Measurements from ENCODE around the gene ATP6V1A.

ATP6V1A gene

DNA sequence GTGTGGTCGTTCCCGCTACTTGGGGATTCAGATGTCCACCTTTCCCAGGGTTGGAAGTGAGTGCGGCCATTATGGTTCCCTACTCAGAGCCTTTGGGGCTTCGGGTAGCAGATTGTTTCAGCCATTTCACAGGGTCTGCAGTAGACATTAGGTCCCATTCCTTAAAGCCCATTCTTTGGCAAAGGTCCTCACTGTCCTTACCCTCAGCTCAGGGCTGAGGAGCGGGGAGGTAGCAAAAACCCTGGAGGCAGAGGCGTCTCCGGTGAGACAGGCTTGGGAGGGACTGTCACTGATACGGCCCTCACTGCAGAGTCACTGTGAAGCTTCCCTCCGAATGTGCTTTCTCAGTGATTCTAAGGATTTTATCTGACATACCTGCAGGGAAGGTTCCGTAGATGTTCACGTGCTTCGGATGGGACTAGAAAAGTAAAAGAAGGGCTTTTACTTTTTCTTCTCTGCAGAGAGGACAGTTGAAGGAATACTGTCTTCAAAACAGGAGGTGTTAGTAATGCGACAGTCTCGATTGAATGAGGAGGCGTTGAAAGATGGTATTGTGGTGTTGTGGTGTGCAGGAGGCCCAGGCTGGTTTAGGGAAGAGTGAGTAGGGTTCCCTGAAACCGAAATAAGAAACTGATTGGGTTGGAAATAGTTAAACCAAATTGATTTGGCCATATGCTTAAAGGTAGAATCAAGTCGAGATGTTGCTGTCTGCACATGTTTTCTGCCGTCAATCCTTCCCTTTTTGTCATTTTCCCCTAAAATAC is 630 bp downstream of the ATP6V1A start:
- TF ChIP-seq RARB (CRISPR knock-in tag; IDR thresholded peaks at IDR 0.05) (no peak), ZNF565 (CRISPR knock-in tag; conservative IDR thresholded peaks at IDR 0.05; ENCODE audit: low read depth) (no peak), GLIS3 (CRISPR knock-in tag; IDR thresholded peaks at IDR 0.05) (no peak), OSR1 (CRISPR knock-in tag; IDR thresholded peaks at IDR 0.05) (no peak), TCF4 (CRISPR knock-in tag; IDR thresholded peaks at IDR 0.05; ENCODE audit: borderline replicate concordance) (no peak), CSDC2 (CRISPR knock-in tag; IDR thresholded peaks at IDR 0.05) (no peak), ISL1 (CRISPR knock-in tag; IDR thresholded peaks at IDR 0.05) (no peak), SNAI2 (CRISPR knock-in tag; IDR thresholded peaks at IDR 0.05) (no peak)
- TF ChIP-seq, protein P1, sequence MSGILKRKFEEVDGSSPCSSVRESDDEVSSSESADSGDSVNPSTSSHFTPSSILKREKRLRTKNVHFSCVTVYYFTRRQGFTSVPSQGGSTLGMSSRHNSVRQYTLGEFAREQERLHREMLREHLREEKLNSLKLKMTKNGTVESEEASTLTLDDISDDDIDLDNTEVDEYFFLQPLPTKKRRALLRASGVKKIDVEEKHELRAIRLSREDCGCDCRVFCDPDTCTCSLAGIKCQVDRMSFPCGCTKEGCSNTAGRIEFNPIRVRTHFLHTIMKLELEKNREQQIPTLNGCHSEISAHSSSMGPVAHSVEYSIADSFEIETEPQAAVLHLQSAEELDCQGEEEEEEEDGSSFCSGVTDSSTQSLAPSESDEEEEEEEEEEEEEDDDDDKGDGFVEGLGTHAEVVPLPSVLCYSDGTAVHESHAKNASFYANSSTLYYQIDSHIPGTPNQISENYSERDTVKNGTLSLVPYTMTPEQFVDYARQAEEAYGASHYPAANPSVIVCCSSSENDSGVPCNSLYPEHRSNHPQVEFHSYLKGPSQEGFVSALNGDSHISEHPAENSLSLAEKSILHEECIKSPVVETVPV (CRISPR knock-in tag; IDR thresholded peaks at IDR 0.05), result no peak
- TF ChIP-seq, protein P2, sequence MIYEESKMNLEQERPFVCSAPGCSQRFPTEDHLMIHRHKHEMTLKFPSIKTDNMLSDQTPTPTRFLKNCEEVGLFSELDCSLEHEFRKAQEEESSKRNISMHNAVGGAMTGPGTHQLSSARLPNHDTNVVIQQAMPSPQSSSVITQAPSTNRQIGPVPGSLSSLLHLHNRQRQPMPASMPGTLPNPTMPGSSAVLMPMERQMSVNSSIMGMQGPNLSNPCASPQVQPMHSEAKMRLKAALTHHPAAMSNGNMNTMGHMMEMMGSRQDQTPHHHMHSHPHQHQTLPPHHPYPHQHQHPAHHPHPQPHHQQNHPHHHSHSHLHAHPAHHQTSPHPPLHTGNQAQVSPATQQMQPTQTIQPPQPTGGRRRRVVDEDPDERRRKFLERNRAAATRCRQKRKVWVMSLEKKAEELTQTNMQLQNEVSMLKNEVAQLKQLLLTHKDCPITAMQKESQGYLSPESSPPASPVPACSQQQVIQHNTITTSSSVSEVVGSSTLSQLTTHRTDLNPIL (CRISPR knock-in tag; IDR thresholded peaks at IDR 0.05; ENCODE audit: low read depth), result no peak
- TF ChIP-seq, protein P3, sequence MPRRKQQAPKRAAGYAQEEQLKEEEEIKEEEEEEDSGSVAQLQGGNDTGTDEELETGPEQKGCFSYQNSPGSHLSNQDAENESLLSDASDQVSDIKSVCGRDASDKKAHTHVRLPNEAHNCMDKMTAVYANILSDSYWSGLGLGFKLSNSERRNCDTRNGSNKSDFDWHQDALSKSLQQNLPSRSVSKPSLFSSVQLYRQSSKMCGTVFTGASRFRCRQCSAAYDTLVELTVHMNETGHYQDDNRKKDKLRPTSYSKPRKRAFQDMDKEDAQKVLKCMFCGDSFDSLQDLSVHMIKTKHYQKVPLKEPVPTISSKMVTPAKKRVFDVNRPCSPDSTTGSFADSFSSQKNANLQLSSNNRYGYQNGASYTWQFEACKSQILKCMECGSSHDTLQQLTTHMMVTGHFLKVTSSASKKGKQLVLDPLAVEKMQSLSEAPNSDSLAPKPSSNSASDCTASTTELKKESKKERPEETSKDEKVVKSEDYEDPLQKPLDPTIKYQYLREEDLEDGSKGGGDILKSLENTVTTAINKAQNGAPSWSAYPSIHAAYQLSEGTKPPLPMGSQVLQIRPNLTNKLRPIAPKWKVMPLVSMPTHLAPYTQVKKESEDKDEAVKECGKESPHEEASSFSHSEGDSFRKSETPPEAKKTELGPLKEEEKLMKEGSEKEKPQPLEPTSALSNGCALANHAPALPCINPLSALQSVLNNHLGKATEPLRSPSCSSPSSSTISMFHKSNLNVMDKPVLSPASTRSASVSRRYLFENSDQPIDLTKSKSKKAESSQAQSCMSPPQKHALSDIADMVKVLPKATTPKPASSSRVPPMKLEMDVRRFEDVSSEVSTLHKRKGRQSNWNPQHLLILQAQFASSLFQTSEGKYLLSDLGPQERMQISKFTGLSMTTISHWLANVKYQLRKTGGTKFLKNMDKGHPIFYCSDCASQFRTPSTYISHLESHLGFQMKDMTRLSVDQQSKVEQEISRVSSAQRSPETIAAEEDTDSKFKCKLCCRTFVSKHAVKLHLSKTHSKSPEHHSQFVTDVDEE (CRISPR knock-in tag; IDR thresholded peaks at IDR 0.05), result no peak
- peak; percentile 2 for ATAC-seq

DNA sequence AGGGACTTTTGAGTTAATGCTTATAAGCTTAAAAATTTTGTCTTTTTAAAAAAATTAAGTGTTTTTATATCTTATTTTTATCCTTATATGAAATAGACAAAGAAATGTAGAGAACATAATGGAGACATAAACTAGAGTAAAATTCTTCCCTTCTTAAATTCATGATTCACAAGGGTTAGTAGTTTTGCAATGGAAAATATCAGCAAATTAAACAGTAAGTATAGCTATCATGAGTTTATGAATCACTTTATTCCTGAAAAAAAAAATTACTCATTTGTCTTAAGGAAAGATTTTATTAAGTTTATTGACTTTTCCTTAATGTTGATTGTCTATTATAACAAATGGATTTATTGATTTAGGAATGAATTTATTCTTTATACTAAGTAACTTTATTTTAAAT is 4.3 kb downstream of the ATP6V1A start:
- no peak for ATAC-seq
- TF ChIP-seq ZNF565 (CRISPR knock-in tag; conservative IDR thresholded peaks at IDR 0.05; ENCODE audit: low read depth), result no peak
- TF ChIP-seq RARB (CRISPR knock-in tag; IDR thresholded peaks at IDR 0.05), result no peak
- TF ChIP-seq, protein P2 (CRISPR knock-in tag; IDR thresholded peaks at IDR 0.05; ENCODE audit: low read depth), result no peak
- no peak for TF ChIP-seq OSR1 (CRISPR knock-in tag; IDR thresholded peaks at IDR 0.05)
- no peak for TF ChIP-seq BACH2 (CRISPR knock-in tag; IDR thresholded peaks at IDR 0.05; ENCODE audit: borderline replicate concordance)
- no peak for TF ChIP-seq PPARA (CRISPR knock-in tag; IDR thresholded peaks at IDR 0.05; ENCODE audit: borderline replicate concordance)
- TF ChIP-seq ARNTL (CRISPR knock-in tag; IDR thresholded peaks at IDR 0.05; ENCODE audit: borderline replicate concordance, low read depth), result no peak
- no peak for TF ChIP-seq ZFP30 (CRISPR knock-in tag; IDR thresholded peaks at IDR 0.05)
- TF ChIP-seq, protein P4, sequence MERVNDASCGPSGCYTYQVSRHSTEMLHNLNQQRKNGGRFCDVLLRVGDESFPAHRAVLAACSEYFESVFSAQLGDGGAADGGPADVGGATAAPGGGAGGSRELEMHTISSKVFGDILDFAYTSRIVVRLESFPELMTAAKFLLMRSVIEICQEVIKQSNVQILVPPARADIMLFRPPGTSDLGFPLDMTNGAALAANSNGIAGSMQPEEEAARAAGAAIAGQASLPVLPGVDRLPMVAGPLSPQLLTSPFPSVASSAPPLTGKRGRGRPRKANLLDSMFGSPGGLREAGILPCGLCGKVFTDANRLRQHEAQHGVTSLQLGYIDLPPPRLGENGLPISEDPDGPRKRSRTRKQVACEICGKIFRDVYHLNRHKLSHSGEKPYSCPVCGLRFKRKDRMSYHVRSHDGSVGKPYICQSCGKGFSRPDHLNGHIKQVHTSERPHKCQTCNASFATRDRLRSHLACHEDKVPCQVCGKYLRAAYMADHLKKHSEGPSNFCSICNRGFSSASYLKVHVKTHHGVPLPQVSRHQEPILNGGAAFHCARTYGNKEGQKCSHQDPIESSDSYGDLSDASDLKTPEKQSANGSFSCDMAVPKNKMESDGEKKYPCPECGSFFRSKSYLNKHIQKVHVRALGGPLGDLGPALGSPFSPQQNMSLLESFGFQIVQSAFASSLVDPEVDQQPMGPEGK (CRISPR knock-in tag; IDR thresholded peaks at IDR 0.05; ENCODE audit: borderline replicate concordance), result no peak

DNA sequence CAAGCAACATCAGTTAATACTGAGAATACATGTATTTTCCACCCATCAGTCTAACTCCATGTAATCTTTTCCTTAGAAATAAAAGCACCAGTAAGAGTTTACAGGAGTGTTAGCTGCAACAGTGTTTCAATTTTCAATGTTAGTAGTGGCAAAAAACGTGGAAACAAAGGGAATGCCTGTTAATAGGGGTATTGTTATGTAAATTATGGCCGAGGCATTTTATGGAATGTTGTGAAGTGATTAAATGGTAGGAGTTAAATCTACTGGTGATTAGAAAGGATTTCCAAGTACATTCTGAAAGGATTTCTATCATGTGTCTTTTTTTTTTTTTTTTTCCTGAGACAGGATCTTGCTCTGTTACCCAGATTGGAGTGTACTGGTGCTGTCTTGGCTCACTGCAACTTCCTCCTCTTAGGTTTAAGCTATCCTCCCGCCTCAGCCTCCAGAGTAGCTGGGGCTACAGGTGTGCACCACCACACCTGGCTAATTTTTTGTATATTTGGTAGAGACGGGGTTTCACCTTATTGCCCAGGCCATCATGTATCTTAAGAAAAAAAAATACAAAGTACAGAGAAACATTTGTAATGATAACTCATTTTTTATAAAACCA is 6.6 kb downstream of the ATP6V1A start:
- no peak for ATAC-seq
- no peak for TF ChIP-seq ZFP30 (CRISPR knock-in tag; IDR thresholded peaks at IDR 0.05)
- TF ChIP-seq, protein P4 (CRISPR knock-in tag; IDR thresholded peaks at IDR 0.05; ENCODE audit: borderline replicate concordance), result no peak
- TF ChIP-seq, protein P2 (CRISPR knock-in tag; IDR thresholded peaks at IDR 0.05; ENCODE audit: low read depth), result no peak
- TF ChIP-seq ZFP3 (CRISPR knock-in tag; IDR thresholded peaks at IDR 0.05), result no peak
- TF ChIP-seq CSDC2 (CRISPR knock-in tag; IDR thresholded peaks at IDR 0.05), result no peak

Measured in SK-N-SH treated with all-trans-retinoic acid at 6 μM for 48 hours (cell line).